MM.1S (cell line): ENCODE results near the gene CD14.
"Not testable (repeated sequence)": the region's sequence is repeated elsewhere in the genome, so short reads cannot be mapped to it uniquely, and the experiment has no call there.

Experiments
- DNase-seq: peaks from one replicate; pipeline ENCODE4 v3.0.0-alpha.2; 2015
- H2AFZ ChIP-seq: fragments of 300-600 bp; sonication (generic); 2 replicates; pipeline ENCODE4 v1.6.0; 2016; ENCODE audit warnings: antibody characterized with exemption, low read length
- H3F3A ChIP-seq: fragments of 300-600 bp; sonication (generic); 2 replicates; pipeline ENCODE4 v1.6.1; 2016; ENCODE audit warnings: mild to moderate bottlenecking, antibody characterized with exemption, low read length, moderate library complexity, mixed read lengths; ENCODE audit not compliant: insufficient read depth
- H3K27ac ChIP-seq: fragments of 300-600 bp; sonication (generic); 2 replicates; pipeline ENCODE4 v1.5.1; 2016; ENCODE audit warnings: mild to moderate bottlenecking, low read length
- H3K27me3 ChIP-seq: fragments of 300-600 bp; sonication (generic); replicated peaks from 2 replicates; pipeline ENCODE4 v1.6.0; 2016; ENCODE audit warnings: low read length; ENCODE audit not compliant: insufficient read depth
- H3K36me3 ChIP-seq: fragments of 300-600 bp; sonication (generic); replicated peaks from 2 replicates; pipeline ENCODE4 v1.6.1; 2016; ENCODE audit warnings: mild to moderate bottlenecking, low read length, mixed read lengths; ENCODE audit not compliant: insufficient read depth
- H3K4me1 ChIP-seq: fragments of 300-600 bp; sonication (generic); 2 replicates; pipeline ENCODE4 v1.6.1; 2016; ENCODE audit warnings: low read length, mixed read lengths
- H3K4me2 ChIP-seq: fragments of 300-600 bp; sonication (generic); 2 replicates; pipeline ENCODE4 v1.6.0; 2016; ENCODE audit warnings: low read depth, low read length
- H3K4me3 ChIP-seq: fragments of 300-600 bp; sonication (generic); 2 replicates; pipeline ENCODE4 v1.5.1; 2016; ENCODE audit warnings: low read length, mixed read lengths
- H3K79me2 ChIP-seq: fragments of 300-600 bp; sonication (generic); 2 replicates; pipeline ENCODE4 v1.6.1; 2016; ENCODE audit warnings: mixed run types, low read length, mixed read lengths
- H3K9ac ChIP-seq: fragments of 300-600 bp; sonication (generic); 2 replicates; pipeline ENCODE4 v1.6.1; 2016; ENCODE audit warnings: low read length, mixed read lengths
- H3K9me2 ChIP-seq: fragments of 300-600 bp; sonication (generic); replicated peaks from 2 replicates; pipeline ENCODE4 v1.6.1; 2016; ENCODE audit warnings: mild to moderate bottlenecking, low read length, mixed read lengths; ENCODE audit not compliant: insufficient read depth
- H3K9me3 ChIP-seq: fragments of 300-600 bp; sonication (generic); replicated peaks from 2 replicates; pipeline ENCODE4 v1.6.1; 2016; ENCODE audit warnings: mild to moderate bottlenecking, low read length, mixed read lengths; ENCODE audit not compliant: insufficient read depth
- H4K20me1 ChIP-seq: fragments of 300-600 bp; sonication (generic); 2 replicates; pipeline ENCODE4 v1.6.1; 2016; ENCODE audit warnings: mild to moderate bottlenecking, low read length, moderate library complexity, mixed read lengths; ENCODE audit not compliant: insufficient read depth
- EZH2 ChIP-seq: fragments of 300-600 bp; sonication (generic); optimal IDR thresholded peaks from 2 replicates; pipeline ENCODE3; 2017; ENCODE audit warnings: low read depth, mild to moderate bottlenecking, antibody characterized with exemption, low read length, mixed read lengths
- EZH2phosphoT487 ChIP-seq: fragments of 300-600 bp; sonication (generic); IDR thresholded peaks from 2 replicates; pipeline ENCODE4 v1.6.1; 2018; ENCODE audit warnings: antibody characterized with exemption, low read length
- TF ChIP-seq, protein P1 (sequence below): fragments of 300-600 bp; sonication (generic); IDR thresholded peaks from 2 replicates; pipeline ENCODE4 v1.5.1; 2016; ENCODE audit warnings: antibody characterized with exemption, low read length, mixed read lengths

Gene CD14

DNA sequence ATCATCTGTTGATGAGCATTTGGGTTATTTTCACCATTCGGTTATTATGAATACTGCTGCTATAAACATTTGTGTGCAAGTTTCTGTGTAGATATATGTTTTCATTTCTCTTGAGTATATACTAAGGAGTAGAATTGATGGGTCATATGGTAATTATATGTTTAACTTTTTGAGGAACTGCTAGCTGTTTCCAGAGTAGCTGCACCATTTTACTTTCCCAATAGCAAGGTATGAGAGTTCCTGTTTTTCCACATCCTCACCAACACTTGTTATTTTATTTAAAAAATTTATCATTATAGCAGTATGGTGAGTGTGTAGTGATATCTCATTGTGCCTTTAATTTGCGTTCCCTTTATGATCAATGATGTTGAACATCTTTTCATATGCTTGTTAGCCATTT lies 29.2 kb downstream of the CD14 start:
- Histone ChIP-seq H4K20me1 (no peaks in the 10 kb centered on the region), H3K27me3 (no peaks in the 10 kb centered on the region), H3K4me2 (no peak overlapping the region), H3K27ac (no peak overlapping the region), H3K4me3 (no peak overlapping the region), H3K4me1 (no peaks in the 10 kb centered on the region), H3K9me3 (no peaks in the 10 kb centered on the region; the same call in 1 of the 2 replicates), H2AFZ (no peak overlapping the region), H3K79me2 (no peaks in the 10 kb centered on the region), H3K9me2 (no peaks in the 10 kb centered on the region), H3K9ac (no peak overlapping the region), H3F3A (no peaks in the 10 kb centered on the region), H3K36me3 (no peaks in the 10 kb centered on the region)
- TF ChIP-seq, protein P1, sequence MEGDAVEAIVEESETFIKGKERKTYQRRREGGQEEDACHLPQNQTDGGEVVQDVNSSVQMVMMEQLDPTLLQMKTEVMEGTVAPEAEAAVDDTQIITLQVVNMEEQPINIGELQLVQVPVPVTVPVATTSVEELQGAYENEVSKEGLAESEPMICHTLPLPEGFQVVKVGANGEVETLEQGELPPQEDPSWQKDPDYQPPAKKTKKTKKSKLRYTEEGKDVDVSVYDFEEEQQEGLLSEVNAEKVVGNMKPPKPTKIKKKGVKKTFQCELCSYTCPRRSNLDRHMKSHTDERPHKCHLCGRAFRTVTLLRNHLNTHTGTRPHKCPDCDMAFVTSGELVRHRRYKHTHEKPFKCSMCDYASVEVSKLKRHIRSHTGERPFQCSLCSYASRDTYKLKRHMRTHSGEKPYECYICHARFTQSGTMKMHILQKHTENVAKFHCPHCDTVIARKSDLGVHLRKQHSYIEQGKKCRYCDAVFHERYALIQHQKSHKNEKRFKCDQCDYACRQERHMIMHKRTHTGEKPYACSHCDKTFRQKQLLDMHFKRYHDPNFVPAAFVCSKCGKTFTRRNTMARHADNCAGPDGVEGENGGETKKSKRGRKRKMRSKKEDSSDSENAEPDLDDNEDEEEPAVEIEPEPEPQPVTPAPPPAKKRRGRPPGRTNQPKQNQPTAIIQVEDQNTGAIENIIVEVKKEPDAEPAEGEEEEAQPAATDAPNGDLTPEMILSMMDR, result no peak
- TF ChIP-seq EZH2phosphoT487 (no peak), EZH2 (no peak)
- DNase-seq, result no peak

DNA sequence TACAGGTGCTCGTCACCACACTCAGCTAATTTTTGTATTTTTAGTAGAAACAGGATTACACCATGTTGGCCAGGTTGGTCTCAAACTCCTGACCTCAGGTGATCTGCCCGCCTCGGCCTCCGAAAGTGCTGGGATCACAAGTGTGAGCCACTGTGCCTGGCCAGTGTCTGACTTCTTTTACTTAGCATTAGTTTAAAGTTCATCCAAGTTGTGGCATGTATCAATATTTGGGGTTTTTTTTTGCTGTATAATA lies 29.6 kb downstream of the CD14 start:
- not testable (repeated sequence) for H3K27me3 ChIP-seq, H3K9ac ChIP-seq, H2AFZ ChIP-seq, H3K4me2 ChIP-seq, H3K36me3 ChIP-seq, H3K27ac ChIP-seq, H3K4me3 ChIP-seq, H3F3A ChIP-seq, H3K4me1 ChIP-seq, H4K20me1 ChIP-seq, H3K9me3 ChIP-seq, DNase-seq, H3K9me2 ChIP-seq, H3K79me2 ChIP-seq

DNA sequence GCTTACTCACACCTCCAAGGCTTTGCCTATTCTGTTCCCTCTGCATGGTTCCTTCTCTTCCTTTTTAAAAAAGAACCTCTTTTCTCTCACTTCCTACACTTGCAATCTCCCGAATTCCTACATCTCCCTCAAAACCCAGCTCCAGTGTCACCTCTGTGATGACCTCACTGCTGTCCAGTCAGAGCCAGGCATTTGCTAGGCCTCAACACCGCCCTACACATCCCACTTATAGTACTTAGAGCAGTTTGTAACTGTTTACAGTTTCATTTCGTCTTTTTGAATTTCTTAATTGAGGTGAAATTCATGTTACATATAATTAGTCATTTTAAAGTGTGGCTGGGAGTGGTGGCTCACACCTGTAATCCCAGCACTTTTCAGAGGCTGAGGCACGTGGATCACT lies 30.8 kb downstream of the CD14 start:
- Histone ChIP-seq H4K20me1 (no peaks in the 10 kb centered on the region), H3K27ac (no peak overlapping the region), H3K9me3 (no peaks in the 10 kb centered on the region; the same call in 1 of the 2 replicates), H3K36me3 (no peaks in the 10 kb centered on the region), H3K9ac (no peak overlapping the region), H3K27me3 (no peaks in the 10 kb centered on the region), H3K79me2 (no peaks in the 10 kb centered on the region), H3F3A (no peaks in the 10 kb centered on the region), H3K4me1 (no peaks in the 10 kb centered on the region), H3K4me2 (no peak overlapping the region), H3K9me2 (no peaks in the 10 kb centered on the region), H3K4me3 (no peak overlapping the region), H2AFZ (no peak overlapping the region)
- DNase-seq, result no peak
- TF ChIP-seq, protein P1, result no peak
- TF ChIP-seq EZH2phosphoT487 (no peak), EZH2 (no peak)

DNA sequence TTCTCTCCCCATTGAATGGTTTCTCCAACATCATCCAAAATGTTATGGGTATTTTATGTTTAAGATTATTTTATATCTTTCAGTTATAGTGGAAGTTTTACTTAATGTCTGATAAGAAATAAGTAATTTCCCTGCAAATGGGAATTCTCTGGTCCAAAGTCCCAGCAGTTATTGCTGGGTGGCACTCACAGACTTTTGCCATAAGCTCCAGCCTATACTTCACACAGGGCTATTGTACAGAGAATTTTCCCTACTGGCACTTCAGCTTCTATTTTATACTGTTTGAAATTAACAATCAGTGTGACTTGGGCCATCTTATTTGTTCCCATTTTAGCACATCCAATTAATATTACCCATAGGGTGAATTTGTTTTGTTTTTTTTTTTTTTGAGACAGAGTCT lies 32.9 kb downstream of the CD14 start:
- H3K4me2 ChIP-seq, result no peak overlapping the region
- no peak for DNase-seq
- no peaks in the 10 kb centered on the region for H3F3A ChIP-seq
- H3K79me2 ChIP-seq, result no peaks in the 10 kb centered on the region
- TF ChIP-seq EZH2phosphoT487 (no peak), EZH2 (no peak)
- TF ChIP-seq, protein P1, result no peak
- H3K9ac ChIP-seq, result no peak overlapping the region
- H3K4me3 ChIP-seq, result no peak overlapping the region
- no peak overlapping the region for H2AFZ ChIP-seq
- no peaks in the 10 kb centered on the region for H3K36me3 ChIP-seq
- H4K20me1 ChIP-seq, result no peaks in the 10 kb centered on the region
- H3K27ac ChIP-seq, result no peak overlapping the region
- no peaks in the 10 kb centered on the region; the same call in 1 of the 2 replicates for H3K9me3 ChIP-seq
- no peaks in the 10 kb centered on the region for H3K4me1 ChIP-seq
- no peaks in the 10 kb centered on the region for H3K27me3 ChIP-seq
- no peaks in the 10 kb centered on the region for H3K9me2 ChIP-seq
